HG03439 (cell line): Measurements from ENCODE around the gene LRRC32.

Experiments used
- ATAC-seq: cut with Tn5 transposase; IDR thresholded peaks from one replicate; pipeline ENCODE4 v1.9.1; 2021; ENCODE audit warnings: mild to moderate bottlenecking, moderate library complexity; ENCODE audit not compliant: unreplicated experiment

LRRC32 gene

GRCh38 chr11:76682106-76682505 lies 11.6 kb upstream of the LRRC32 start:
- no peak for ATAC-seq

GRCh38 chr11:76680518-76681425 lies 10.2 kb upstream of the LRRC32 start:
- ATAC-seq: no peak

GRCh38 chr11:76678321-76678720 lies 7.8 kb upstream of the LRRC32 start:
- no peak for ATAC-seq

GRCh38 chr11:76677458-76677765 lies 6.9 kb upstream of the LRRC32 start:
- ATAC-seq: no peak

- ATAC-seq: no peak
These were observed 6.3 kb upstream of the LRRC32 start for GRCh38 chr11:76676636-76677457.

GRCh38 chr11:76674517-76675400 lies 4.2 kb upstream of the LRRC32 start:
- ATAC-seq: peak; percentile 27

GRCh38 chr11:76673176-76674142 lies 2.9 kb upstream of the LRRC32 start:
- ATAC-seq: no peak

GRCh38 chr11:76672431-76673175 lies 2.1 kb upstream of the LRRC32 start:
- peak; percentile 50 for ATAC-seq

- no peak for ATAC-seq
These were observed 1.2 kb upstream of the LRRC32 start for GRCh38 chr11:76671626-76672309.

GRCh38 chr11:76671237-76671592 lies 668 bp upstream of the LRRC32 start:
- no peak for ATAC-seq

- ATAC-seq: no peak
These were observed 554 bp downstream of the LRRC32 start for GRCh38 chr11:76669901-76670484.

- no peak for ATAC-seq
These were observed 2.0 kb downstream of the LRRC32 start for GRCh38 chr11:76668362-76669155.

GRCh38 chr11:76667856-76668255 lies 2.7 kb downstream of the LRRC32 start:
- no peak for ATAC-seq

GRCh38 chr11:76667271-76667818 lies 3.2 kb downstream of the LRRC32 start:
- ATAC-seq: no peak

- ATAC-seq: no peak
These were observed 3.7 kb downstream of the LRRC32 start for GRCh38 chr11:76666830-76667229.

- ATAC-seq: no peak
These were observed 4.1 kb downstream of the LRRC32 start for GRCh38 chr11:76666408-76666807.

- no peak for ATAC-seq
These were observed 4.6 kb downstream of the LRRC32 start for GRCh38 chr11:76665921-76666351.
